AG04450 (cell line): ENCODE results near the gene TIMM8B. TPM values are rescaled to one million over a fixed set of nuclear protein-coding genes. Genes with fewer than 3 reads are reported as not detected.
"Not testable (repeated sequence)": the region's sequence is repeated elsewhere in the genome, so short reads cannot be mapped to it uniquely, and the experiment has no call there.

Experiments used
- CTCF ChIA-PET: fragments of 300-600, 350-600 bp; formaldehyde crosslinking; extraction: SDS; loops from one replicate; lab custom pipeline; 2022; ENCODE audit warnings: antibody characterized with exemption, inconsistent platforms; lab: Charles Lee
- POLR2A ChIA-PET: fragments of 350-600 bp; formaldehyde crosslinking; extraction: SDS; loops from one replicate; lab custom pipeline; 2021; ENCODE audit warnings: antibody characterized with exemption, inconsistent platforms; lab: Yijun Ruan, JAX
- DNase-seq: peaks from one replicate; pipeline ENCODE4 v3.0.0-alpha.2; 2011; ENCODE audit warnings: low read depth, low spot score
- H3K27ac ChIP-seq: one replicate; pipeline ENCODE4 v1.5.1; 2012; ENCODE audit warnings: low read depth, low read length, control low read depth
- H3K27me3 ChIP-seq: one replicate; pipeline ENCODE4 v1.6.0; 2012; ENCODE audit warnings: low read length; ENCODE audit not compliant: control insufficient read depth, insufficient read depth
- H3K4me3 ChIP-seq: 2 replicates; pipeline ENCODE4 v1.5.1; 2011; ENCODE audit warnings: mild to moderate bottlenecking, low read depth, low read length, control low read depth
- H3K9me3 ChIP-seq: 2 replicates; pipeline ENCODE4 v1.5.1; 2012; ENCODE audit warnings: low read length; ENCODE audit not compliant: control insufficient read depth, insufficient read depth
- CTCF ChIP-seq: IDR thresholded peaks from 2 replicates; pipeline ENCODE4 v1.5.1; 2011; ENCODE audit warnings: low read depth, low read length, control low read depth, inconsistent platforms
- polyA plus RNA-seq: library from polyadenylated mRNA; depleted of rRNA; stranded (reverse); fragments of >200 nt; gene quantifications from 2 replicates; pipeline ENCODE4 v1.2.3, GENCODE V29; 2011

The TIMM8B gene
- polyA plus RNA-seq, 1 experiment: 106 TPM

- H3K27ac ChIP-seq: no peak overlapping the region
- no peak for DNase-seq
- H3K4me3 ChIP-seq: no peak overlapping the region
- no peaks in the 10 kb centered on the region for H3K9me3 ChIP-seq
- no peaks in the 10 kb centered on the region for H3K27me3 ChIP-seq
- ChIA-PET CTCF (interaction anchor here (0.5 to 6.1 kb wide), 6 partner anchors 9 to 226 kb away, joined by 3 to 67 read pairs (median 4); partner anchors contain the start of gene BCO2), POLR2A (no interaction called here)
- TF ChIP-seq CTCF: no peak
These were observed 16.9 kb upstream of the TIMM8B start for GRCh38 chr11:112103446-112103845.

- H3K27ac ChIP-seq: peak overlapping the region; percentile 78
These were observed 13.9 kb upstream of the TIMM8B start for GRCh38 chr11:112100462-112100861.

GRCh38 chr11:112097734-112098528, 11.4 kb upstream of the TIMM8B start:
- DNase-seq: no peak
- Histone ChIP-seq H3K4me3 (no peak overlapping the region), H3K27ac (no peak overlapping the region), H3K27me3 (no peaks in the 10 kb centered on the region), H3K9me3 (no peaks in the 10 kb centered on the region)
- no peak for TF ChIP-seq CTCF
- CTCF ChIA-PET: interaction anchor here (1.5 to 6.1 kb wide), 3 partner anchors 15 to 183 kb away, joined by 4 to 67 read pairs (median 6); no protein-coding TSS in a partner anchor
- POLR2A ChIA-PET: no interaction called here

More at GRCh38 chr11:112100462-112100861, 13.9 kb upstream of the TIMM8B start:
- no peak overlapping the region for H3K4me3 ChIP-seq
- no peaks in the 10 kb centered on the region for H3K27me3 ChIP-seq
- ChIA-PET CTCF (interaction anchor here (0.5 to 6.1 kb wide), 4 partner anchors 12 to 181 kb away, joined by 3 to 67 read pairs (median 4); no protein-coding TSS in a partner anchor), POLR2A (interaction anchor here (1.7 kb wide), 1 partner anchor 57 kb away, joined by 11 read pairs; no protein-coding TSS in a partner anchor)
- DNase-seq: peak; percentile 45
- TF ChIP-seq CTCF: no peak
- no peaks in the 10 kb centered on the region for H3K9me3 ChIP-seq

GRCh38 chr11:112096194-112096593, 9.6 kb upstream of the TIMM8B start:
- Histone ChIP-seq H3K27me3 (no peaks in the 10 kb centered on the region), H3K9me3 (no peaks in the 10 kb centered on the region), H3K4me3 (no peak overlapping the region), H3K27ac (peak overlapping the region; percentile 61)
- no peak for TF ChIP-seq CTCF
- ChIA-PET POLR2A (interaction anchor here (0.5 to 1.6 kb wide), 2 partner anchors 10 to 39 kb away, joined by 5 to 8 read pairs; partner anchors contain the start of genes SDHD and TIMM8B), CTCF (interaction anchor here (1.0 to 1.5 kb wide), 5 partner anchors 16 to 1194 kb away, joined by 3 to 6 read pairs (median 4); partner anchors contain the start of gene BCO2)
- no peak for DNase-seq

GRCh38 chr11:112095302-112095701, 8.7 kb upstream of the TIMM8B start:
- DNase-seq, H3K27ac ChIP-seq, POLR2A ChIA-PET, H3K4me3 ChIP-seq, H3K9me3 ChIP-seq, H3K27me3 ChIP-seq: not testable (repeated sequence)
- CTCF ChIA-PET: interaction anchor here (0.8 kb wide), 1 partner anchor 186 kb away, joined by 4 read pairs; no protein-coding TSS in a partner anchor
